ENCODE measurements around the gene ST3GAL3. TPM values are rescaled to one million over a fixed set of nuclear protein-coding genes. Genes with fewer than 3 reads are reported as not detected.

The ST3GAL3 gene
- polyA plus RNA-seq, 1 donor (not counting 4 experiments of a cell fraction or from before 2014, with no cell fraction given), result 10.0 TPM

DNA sequence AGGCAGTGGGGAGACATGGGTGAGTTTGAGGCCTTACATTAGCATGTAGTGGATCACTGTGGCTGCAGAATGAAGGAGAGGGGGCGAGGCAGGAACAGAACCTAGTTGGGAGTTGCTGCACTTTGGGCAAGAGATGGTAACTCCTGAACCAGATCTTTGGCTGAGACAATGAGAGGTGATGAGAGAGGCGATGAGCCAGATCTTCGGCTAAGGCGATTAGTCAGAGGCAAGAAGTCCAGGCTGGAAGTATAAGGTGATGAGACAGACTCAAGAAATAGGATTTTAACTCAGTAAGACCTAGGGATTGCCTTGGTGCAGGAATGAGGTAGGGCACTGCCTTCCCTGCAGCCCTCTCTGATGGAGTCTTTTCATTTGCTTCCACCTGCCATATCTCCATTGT is 217.2 kb downstream of the ST3GAL3 start:
- peak overlapping the region; percentile 42 for H3K27ac ChIP-seq (ENCODE audit: control insufficient read depth, insufficient read depth, low read length)
- H3K9me3 ChIP-seq (ENCODE audit: control insufficient read depth, low read depth, low read length), result no peaks in the 10 kb centered on the region
- no peak overlapping the region for H3K4me2 ChIP-seq (ENCODE audit: control insufficient read depth, extremely low read depth, insufficient read depth, low read depth, low read length)
- H3K9ac ChIP-seq (ENCODE audit: control insufficient read depth, extremely low read depth, insufficient read depth, low read length), result no peak overlapping the region
- FAIRE-seq (peak; percentile 100), DNase-seq (ENCODE audit: low read depth, low spot score) (no peak)
- H3K9me1 ChIP-seq (ENCODE audit: control insufficient read depth, extremely low read depth, insufficient read depth, low read length), result no peaks in the 10 kb centered on the region
- peaks cover 7 to 16% of the 10 kb centered on the region in 2 experiments for H3K36me3 ChIP-seq (ENCODE audit: control insufficient read depth in 2 of 2, extremely low read depth in 1 of 2, insufficient read depth in 2 of 2, low read length in 2 of 2)
- TF ChIP-seq, protein P1, sequence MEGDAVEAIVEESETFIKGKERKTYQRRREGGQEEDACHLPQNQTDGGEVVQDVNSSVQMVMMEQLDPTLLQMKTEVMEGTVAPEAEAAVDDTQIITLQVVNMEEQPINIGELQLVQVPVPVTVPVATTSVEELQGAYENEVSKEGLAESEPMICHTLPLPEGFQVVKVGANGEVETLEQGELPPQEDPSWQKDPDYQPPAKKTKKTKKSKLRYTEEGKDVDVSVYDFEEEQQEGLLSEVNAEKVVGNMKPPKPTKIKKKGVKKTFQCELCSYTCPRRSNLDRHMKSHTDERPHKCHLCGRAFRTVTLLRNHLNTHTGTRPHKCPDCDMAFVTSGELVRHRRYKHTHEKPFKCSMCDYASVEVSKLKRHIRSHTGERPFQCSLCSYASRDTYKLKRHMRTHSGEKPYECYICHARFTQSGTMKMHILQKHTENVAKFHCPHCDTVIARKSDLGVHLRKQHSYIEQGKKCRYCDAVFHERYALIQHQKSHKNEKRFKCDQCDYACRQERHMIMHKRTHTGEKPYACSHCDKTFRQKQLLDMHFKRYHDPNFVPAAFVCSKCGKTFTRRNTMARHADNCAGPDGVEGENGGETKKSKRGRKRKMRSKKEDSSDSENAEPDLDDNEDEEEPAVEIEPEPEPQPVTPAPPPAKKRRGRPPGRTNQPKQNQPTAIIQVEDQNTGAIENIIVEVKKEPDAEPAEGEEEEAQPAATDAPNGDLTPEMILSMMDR (optimal IDR thresholded peaks at IDR 0.05 in 1 of 3, IDR thresholded peaks at IDR 0.05 in 1 of 3, conservative IDR thresholded peaks at IDR 0.05 in 1 of 3; ENCODE audit: extremely low read depth in 1 of 3, insufficient read depth in 2 of 3, low read length in 3 of 3), result no peak
- no peak for TF ChIP-seq EZH2 (IDR thresholded peaks at IDR 0.05; ENCODE audit: low read length)
- H2AFZ ChIP-seq (ENCODE audit: control insufficient read depth, low read length), result no peak overlapping the region
- H3K4me1 ChIP-seq (ENCODE audit: control insufficient read depth, extremely low read depth, insufficient read depth, low read length), result peaks cover 44% of the 10 kb centered on the region
- H3K4me3 ChIP-seq (ENCODE audit: control insufficient read depth in 2 of 3, extremely low read depth in 1 of 3, insufficient read depth in 2 of 3, low read depth in 1 of 3, low read length in 3 of 3), result no peak overlapping the region
- dilution Hi-C loops (cut with MboI; ENCODE audit: extremely low pct_ligation_motif_present, low sequenced_read_pairs), result no loop called here
- no peaks in the 10 kb centered on the region for H4K20me1 ChIP-seq (ENCODE audit: control insufficient read depth, extremely low read depth, insufficient read depth, low read length)
- H3K79me2 ChIP-seq (ENCODE audit: control insufficient read depth, insufficient read depth, low read length), result no peaks in the 10 kb centered on the region
- H3K27me3 ChIP-seq (ENCODE audit: control insufficient read depth, extremely low read depth, insufficient read depth, low read length), result no peaks in the 10 kb centered on the region

DNA sequence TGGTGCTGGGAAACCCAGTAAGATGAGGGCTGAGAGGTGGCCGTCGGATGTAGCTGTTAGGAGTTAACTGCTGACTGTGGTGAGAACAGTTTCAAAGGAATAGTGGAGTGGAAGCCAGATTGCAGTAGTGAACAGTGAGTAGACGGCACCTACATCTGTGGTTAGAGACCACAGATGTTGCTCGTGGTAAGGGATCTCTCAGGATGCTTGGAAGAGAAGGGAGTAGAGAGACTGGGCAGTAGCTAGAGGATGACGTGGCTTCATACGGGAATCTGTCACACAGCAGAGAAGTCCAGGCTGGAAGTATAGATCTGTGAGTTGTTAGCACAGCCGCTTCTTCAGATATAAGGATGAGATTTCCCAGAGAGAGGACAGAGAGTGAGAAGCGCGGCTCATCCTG is 218.5 kb downstream of the ST3GAL3 start:
- no peak for DNase-seq (ENCODE audit: low read depth, low spot score)
- Histone ChIP-seq H3K36me3 (ENCODE audit: control insufficient read depth in 2 of 2, extremely low read depth in 1 of 2, insufficient read depth in 2 of 2, low read length in 2 of 2) (peaks cover 7 to 22% of the 10 kb centered on the region in 2 experiments), H3K79me2 (ENCODE audit: control insufficient read depth, insufficient read depth, low read length) (no peaks in the 10 kb centered on the region), H3K27ac (ENCODE audit: control insufficient read depth, insufficient read depth, low read length) (no peak overlapping the region), H4K20me1 (ENCODE audit: control insufficient read depth, extremely low read depth, insufficient read depth, low read length) (no peaks in the 10 kb centered on the region), H3K4me1 (ENCODE audit: control insufficient read depth, extremely low read depth, insufficient read depth, low read length) (peaks cover 53% of the 10 kb centered on the region), H3K4me2 (ENCODE audit: control insufficient read depth, extremely low read depth, insufficient read depth, low read depth, low read length) (no peak overlapping the region), H3K4me3 (ENCODE audit: control insufficient read depth in 2 of 3, extremely low read depth in 1 of 3, insufficient read depth in 2 of 3, low read depth in 1 of 3, low read length in 3 of 3) (no peak overlapping the region), H2AFZ (ENCODE audit: control insufficient read depth, low read length) (no peak overlapping the region), H3K27me3 (ENCODE audit: control insufficient read depth, extremely low read depth, insufficient read depth, low read length) (no peaks in the 10 kb centered on the region), H3K9ac (ENCODE audit: control insufficient read depth, extremely low read depth, insufficient read depth, low read length) (no peak overlapping the region), H3K9me3 (ENCODE audit: control insufficient read depth, low read depth, low read length) (no peaks in the 10 kb centered on the region), H3K9me1 (ENCODE audit: control insufficient read depth, extremely low read depth, insufficient read depth, low read length) (no peaks in the 10 kb centered on the region)
- FAIRE-seq, result no peak
- dilution Hi-C loops (cut with MboI; ENCODE audit: extremely low pct_ligation_motif_present, low sequenced_read_pairs), result loop anchor here (25.0 kb wide), 2 partner anchors 89 to 214 kb away; partner anchors contain the start of gene ST3GAL3
- TF ChIP-seq, protein P1 (optimal IDR thresholded peaks at IDR 0.05 in 1 of 3, IDR thresholded peaks at IDR 0.05 in 1 of 3, conservative IDR thresholded peaks at IDR 0.05 in 1 of 3; ENCODE audit: extremely low read depth in 1 of 3, insufficient read depth in 2 of 3, low read length in 3 of 3), result no peak
- TF ChIP-seq EZH2 (IDR thresholded peaks at IDR 0.05; ENCODE audit: low read length), result no peak

Measured in keratinocyte (primary cell).